HFF-Myc (cell line): Measurements from ENCODE around the gene SCUBE1.

ENCODE experiments used
- DNase-seq: peaks from one replicate; pipeline ENCODE4 v3.0.0-alpha.2; 2011; ENCODE audit warnings: low read depth; ENCODE audit errors: extremely low read depth
- H3K4me3 ChIP-seq: replicated peaks from 2 replicates; pipeline ENCODE4 v1.5.1; 2011; ENCODE audit warnings: low read depth, mild to moderate bottlenecking, control low read depth, low read length
- CTCF ChIP-seq: IDR thresholded peaks from 2 replicates; pipeline ENCODE4 v1.5.1; 2012; ENCODE audit warnings: mild to moderate bottlenecking, low read depth, low read length, control low read depth; ENCODE audit errors: missing control alignments

Gene SCUBE1

GRCh38 chr22:43179146-43179910 lies 163.8 kb downstream of the SCUBE1 start:
- DNase-seq: no peak
- H3K4me3 ChIP-seq: no peak overlapping the region
- no peak for TF ChIP-seq CTCF

- no peak overlapping the region for H3K4me3 ChIP-seq
- no peak for DNase-seq
These were observed 165.7 kb downstream of the SCUBE1 start for GRCh38 chr22:43177479-43177878.

GRCh38 chr22:43176090-43176489 lies 167.1 kb downstream of the SCUBE1 start:
- DNase-seq: no peak
- TF ChIP-seq CTCF: no peak
- no peak overlapping the region for H3K4me3 ChIP-seq

More at GRCh38 chr22:43177479-43177878, 165.7 kb downstream of the SCUBE1 start:
- no peak for TF ChIP-seq CTCF

GRCh38 chr22:43174941-43175531 lies 168.1 kb downstream of the SCUBE1 start:
- no peak overlapping the region for H3K4me3 ChIP-seq
- no peak for DNase-seq
- TF ChIP-seq CTCF: no peak

- no peak overlapping the region for H3K4me3 ChIP-seq
- TF ChIP-seq CTCF: no peak
- DNase-seq: no peak
These were observed 169.0 kb downstream of the SCUBE1 start for GRCh38 chr22:43173976-43174720.

DNA sequence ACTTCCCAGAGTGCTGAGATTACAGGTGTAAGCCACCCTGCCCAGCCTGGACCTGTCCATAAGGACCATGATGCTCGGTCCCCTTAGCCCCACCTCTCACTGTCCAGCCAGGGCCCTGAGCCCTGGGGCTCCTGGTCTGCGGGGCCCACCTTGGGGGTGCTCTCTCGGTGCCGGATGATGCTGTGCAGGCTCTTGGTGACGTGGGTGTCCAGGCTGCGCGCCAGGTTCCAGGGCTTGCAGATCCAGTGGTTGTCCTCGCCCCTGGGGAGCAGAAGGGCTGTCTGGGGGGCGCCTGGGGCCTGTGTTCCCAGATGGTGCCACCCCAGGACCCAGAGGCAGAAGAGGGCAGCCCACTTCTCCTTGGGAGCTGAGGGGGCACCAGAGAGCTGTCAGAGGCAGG lies 169.6 kb downstream of the SCUBE1 start:
- no peak overlapping the region for H3K4me3 ChIP-seq
- no peak for TF ChIP-seq CTCF
- DNase-seq: no peak
